Measurements from ENCODE around the gene FBXL4.

The FBXL4 gene

GRCh38 chr6:98947411-98948292 lies at the start of gene FBXL4:
TSS of gene FBXL4 (minus strand) at chr6:98947946. CDS start at chr6:98926988, 20,958 bp downstream.
- H3K9me3 Mint-ChIP-seq = peaks cover 3 to 6% of the 10 kb centered on the region in 2 donors

GRCh38 chr6:98995116-98995515 lies 47.4 kb upstream of the FBXL4 start:
- Mint-ChIP-seq H3K4me3 (no peak overlapping the region), H3K27ac (no peak overlapping the region), H3K9me3 (no peaks in the 10 kb centered on the region), H3K36me3 (no peaks in the 10 kb centered on the region), H3K27me3 (peaks cover 11 to 31% of the 10 kb centered on the region in 2 donors), H3K4me1 (no peaks in the 10 kb centered on the region)
- DNase-seq (no peak), ATAC-seq (replicated peaks) (no peak)

More at GRCh38 chr6:98947411-98948292, at the start of gene FBXL4:
- Mint-ChIP-seq H3K4me3 (peak within 1 kb of the TSS; percentile 95 to 98), H3K27ac (peak within 1 kb of the TSS; percentile 98), H3K27me3 (no peaks in the 10 kb centered on the region), H3K36me3 (peaks cover 3 to 4% of the 10 kb centered on the region in 2 donors), H3K4me1 (peaks cover 14 to 34% of the 10 kb centered on the region in 2 donors)
- ATAC-seq (replicated peaks) = peak; percentile 85 to 87
- peak; percentile 78 for DNase-seq

- DNase-seq (no peak), ATAC-seq (replicated peaks) (no peak)
- H3K4me1 Mint-ChIP-seq = no peaks in the 10 kb centered on the region
- H3K27me3 Mint-ChIP-seq = peaks cover 16 to 31% of the 10 kb centered on the region in 2 donors
- H3K27ac Mint-ChIP-seq = no peak overlapping the region
- H3K9me3 Mint-ChIP-seq = no peaks in the 10 kb centered on the region
- H3K36me3 Mint-ChIP-seq = no peaks in the 10 kb centered on the region
- H3K4me3 Mint-ChIP-seq = no peak overlapping the region
These were observed 44.8 kb upstream of the FBXL4 start for GRCh38 chr6:98992535-98992934.

- H3K27ac Mint-ChIP-seq = no peak overlapping the region
- H3K4me1 Mint-ChIP-seq = no peaks in the 10 kb centered on the region
- H3K4me3 Mint-ChIP-seq = no peak overlapping the region
- no peaks in the 10 kb centered on the region for H3K9me3 Mint-ChIP-seq
- DNase-seq = no peak
- ATAC-seq (replicated peaks) = no peak
- peaks cover 16 to 22% of the 10 kb centered on the region in 2 donors for H3K27me3 Mint-ChIP-seq
- no peaks in the 10 kb centered on the region for H3K36me3 Mint-ChIP-seq
These were observed 38.4 kb upstream of the FBXL4 start for GRCh38 chr6:98986071-98986615.

- Mint-ChIP-seq H3K36me3 (no peaks in the 10 kb centered on the region), H3K27me3 (peaks cover 16 to 22% of the 10 kb centered on the region in 2 donors), H3K4me1 (peaks cover 0 to 2% of the 10 kb centered on the region in 2 donors), H3K27ac (no peak overlapping the region), H3K9me3 (no peaks in the 10 kb centered on the region), H3K4me3 (no peak overlapping the region)
- ATAC-seq (replicated peaks) = no peak
- no peak for DNase-seq
These were observed 37.6 kb upstream of the FBXL4 start for GRCh38 chr6:98985391-98985790.

- H3K27me3 Mint-ChIP-seq = peaks cover 16 to 17% of the 10 kb centered on the region in 2 donors
- no peaks in the 10 kb centered on the region for H3K36me3 Mint-ChIP-seq
- no peak for DNase-seq
- ATAC-seq (replicated peaks) = no peak
- no peaks in the 10 kb centered on the region for H3K9me3 Mint-ChIP-seq
- no peak overlapping the region for H3K4me3 Mint-ChIP-seq
- H3K4me1 Mint-ChIP-seq = peaks cover 0 to 2% of the 10 kb centered on the region in 2 donors
- no peak overlapping the region for H3K27ac Mint-ChIP-seq
These were observed 36.4 kb upstream of the FBXL4 start for GRCh38 chr6:98984121-98984520.

GRCh38 chr6:98981473-98981872 lies 33.7 kb upstream of the FBXL4 start:
- no peak for DNase-seq
- Mint-ChIP-seq H3K4me1 (peaks cover 2 to 5% of the 10 kb centered on the region in 2 donors), H3K36me3 (no peaks in the 10 kb centered on the region), H3K4me3 (no peak overlapping the region), H3K9me3 (no peaks in the 10 kb centered on the region), H3K27ac (no peak overlapping the region), H3K27me3 (peaks cover 3 to 8% of the 10 kb centered on the region in 2 donors)
- no peak for ATAC-seq (replicated peaks)

- H3K4me1 Mint-ChIP-seq = peaks cover 2 to 5% of the 10 kb centered on the region in 2 donors
- no peaks in the 10 kb centered on the region for H3K36me3 Mint-ChIP-seq
- DNase-seq = no peak
- no peak overlapping the region for H3K27ac Mint-ChIP-seq
- H3K4me3 Mint-ChIP-seq = no peak overlapping the region
- peak; percentile 74 to 79 for ATAC-seq (replicated peaks)
- H3K27me3 Mint-ChIP-seq = peaks cover 0 to 5% of the 10 kb centered on the region in 2 donors
- no peaks in the 10 kb centered on the region for H3K9me3 Mint-ChIP-seq
These were observed 33.1 kb upstream of the FBXL4 start for GRCh38 chr6:98980819-98981218.

- no peak for ATAC-seq (replicated peaks)
- no peaks in the 10 kb centered on the region for H3K9me3 Mint-ChIP-seq
- H3K4me3 Mint-ChIP-seq = no peak overlapping the region
- peaks cover 5 to 20% of the 10 kb centered on the region in 2 donors for H3K4me1 Mint-ChIP-seq
- H3K27ac Mint-ChIP-seq = no peak overlapping the region
- no peak for DNase-seq
- no peaks in the 10 kb centered on the region for H3K36me3 Mint-ChIP-seq
- H3K27me3 Mint-ChIP-seq = no peaks in the 10 kb centered on the region
These were observed 30.0 kb upstream of the FBXL4 start for GRCh38 chr6:98977671-98978292.

- no peak overlapping the region for H3K4me3 Mint-ChIP-seq
- no peaks in the 10 kb centered on the region for H3K9me3 Mint-ChIP-seq
- ATAC-seq (replicated peaks) = peak in 1 of 2 donors; percentile 6
- no peaks in the 10 kb centered on the region for H3K36me3 Mint-ChIP-seq
- H3K4me1 Mint-ChIP-seq = peaks cover 5 to 20% of the 10 kb centered on the region in 2 donors
- H3K27ac Mint-ChIP-seq = no peak overlapping the region
- DNase-seq = no peak
- no peaks in the 10 kb centered on the region for H3K27me3 Mint-ChIP-seq
These were observed 29.1 kb upstream of the FBXL4 start for GRCh38 chr6:98976674-98977385.

GRCh38 chr6:98975421-98975820 lies 27.7 kb upstream of the FBXL4 start:
- Mint-ChIP-seq H3K4me1 (peaks cover 8 to 30% of the 10 kb centered on the region in 2 donors), H3K27me3 (peaks cover 0 to 4% of the 10 kb centered on the region in 2 donors), H3K36me3 (no peaks in the 10 kb centered on the region), H3K4me3 (no peak overlapping the region), H3K9me3 (no peaks in the 10 kb centered on the region), H3K27ac (no peak overlapping the region)
- DNase-seq (no peak), ATAC-seq (replicated peaks) (peak; percentile 52 to 64)

- H3K4me1 Mint-ChIP-seq = peaks cover 8 to 37% of the 10 kb centered on the region in 2 donors
- H3K27ac Mint-ChIP-seq = peak overlapping the region; percentile 56
- DNase-seq = no peak
- no peaks in the 10 kb centered on the region for H3K36me3 Mint-ChIP-seq
- no peak overlapping the region for H3K4me3 Mint-ChIP-seq
- ATAC-seq (replicated peaks) = peak; percentile 47 to 49
- H3K9me3 Mint-ChIP-seq = peaks cover 0 to 2% of the 10 kb centered on the region in 2 donors
- peaks cover 0 to 4% of the 10 kb centered on the region in 2 donors for H3K27me3 Mint-ChIP-seq
These were observed 26.6 kb upstream of the FBXL4 start for GRCh38 chr6:98974309-98974708.

GRCh38 chr6:98973571-98973970 lies 25.8 kb upstream of the FBXL4 start:
- Mint-ChIP-seq H3K4me1 (peaks cover 8 to 37% of the 10 kb centered on the region in 2 donors), H3K36me3 (peaks cover 0 to 3% of the 10 kb centered on the region in 2 donors), H3K27ac (no peak overlapping the region), H3K4me3 (no peak overlapping the region), H3K9me3 (peaks cover 0 to 4% of the 10 kb centered on the region in 2 donors), H3K27me3 (peaks cover 0 to 4% of the 10 kb centered on the region in 2 donors)
- ATAC-seq (replicated peaks) (no peak), DNase-seq (no peak)

- ATAC-seq (replicated peaks) = no peak
- Mint-ChIP-seq H3K4me3 (no peak overlapping the region), H3K36me3 (peaks cover 0 to 3% of the 10 kb centered on the region in 2 donors), H3K4me1 (peaks cover 8 to 32% of the 10 kb centered on the region in 2 donors), H3K27me3 (peaks cover 0 to 4% of the 10 kb centered on the region in 2 donors), H3K9me3 (peaks cover 0 to 5% of the 10 kb centered on the region in 2 donors), H3K27ac (no peak overlapping the region)
- DNase-seq = no peak
These were observed 23.6 kb upstream of the FBXL4 start for GRCh38 chr6:98971303-98971702.

All from stimulated activated naive B cell treated with anti-CD40 and anti-IgM and Interleukin-4, amounts not matched to agents 10 μg/mL and 1 μg/mL and 100 μg/mL, for 72 hours (primary cell).